ENCODE data around the gene KCNT1.

- no peak for TF ChIP-seq POLR2A (IDR thresholded peaks at IDR 0.05)
- TF ChIP-seq, protein P1, sequence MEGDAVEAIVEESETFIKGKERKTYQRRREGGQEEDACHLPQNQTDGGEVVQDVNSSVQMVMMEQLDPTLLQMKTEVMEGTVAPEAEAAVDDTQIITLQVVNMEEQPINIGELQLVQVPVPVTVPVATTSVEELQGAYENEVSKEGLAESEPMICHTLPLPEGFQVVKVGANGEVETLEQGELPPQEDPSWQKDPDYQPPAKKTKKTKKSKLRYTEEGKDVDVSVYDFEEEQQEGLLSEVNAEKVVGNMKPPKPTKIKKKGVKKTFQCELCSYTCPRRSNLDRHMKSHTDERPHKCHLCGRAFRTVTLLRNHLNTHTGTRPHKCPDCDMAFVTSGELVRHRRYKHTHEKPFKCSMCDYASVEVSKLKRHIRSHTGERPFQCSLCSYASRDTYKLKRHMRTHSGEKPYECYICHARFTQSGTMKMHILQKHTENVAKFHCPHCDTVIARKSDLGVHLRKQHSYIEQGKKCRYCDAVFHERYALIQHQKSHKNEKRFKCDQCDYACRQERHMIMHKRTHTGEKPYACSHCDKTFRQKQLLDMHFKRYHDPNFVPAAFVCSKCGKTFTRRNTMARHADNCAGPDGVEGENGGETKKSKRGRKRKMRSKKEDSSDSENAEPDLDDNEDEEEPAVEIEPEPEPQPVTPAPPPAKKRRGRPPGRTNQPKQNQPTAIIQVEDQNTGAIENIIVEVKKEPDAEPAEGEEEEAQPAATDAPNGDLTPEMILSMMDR (IDR thresholded peaks at IDR 0.05) = no peak
Observed at GRCh38 chr9:135774794-135775525, 73.0 kb downstream of the KCNT1 start.

Data from vagina (tissue), 2 donors.